NCI-H1436 treated with DMSO at 0.1 percent for 48 hours (cell line): ENCODE results near the gene SEC14L1.

Experiments used
- DNase-seq: peaks from one replicate; lab custom pipeline; 2025; lab: John Stamatoyannopoulos, UW

The SEC14L1 gene

GRCh38 chr17:77163001-77163400 lies 22.2 kb downstream of the SEC14L1 start:
- DNase-seq: no peak

- DNase-seq: no peak
Observed at GRCh38 chr17:77163511-77164280, 22.9 kb downstream of the SEC14L1 start.

- no peak for DNase-seq
Observed at GRCh38 chr17:77164483-77165091, 23.8 kb downstream of the SEC14L1 start.

GRCh38 chr17:77165577-77165976 lies 24.8 kb downstream of the SEC14L1 start:
- DNase-seq: no peak

GRCh38 chr17:77167472-77168306 lies 26.9 kb downstream of the SEC14L1 start:
- no peak for DNase-seq

- no peak for DNase-seq
Observed at GRCh38 chr17:77173104-77173503, 32.3 kb downstream of the SEC14L1 start.

- DNase-seq: no peak
Observed at GRCh38 chr17:77174928-77175661, 34.3 kb downstream of the SEC14L1 start.

GRCh38 chr17:77177002-77177741 lies 36.4 kb downstream of the SEC14L1 start:
- no peak for DNase-seq

- DNase-seq: no peak
Observed at GRCh38 chr17:77178050-77178449, 37.3 kb downstream of the SEC14L1 start.

- DNase-seq: no peak
Observed at GRCh38 chr17:77178563-77178962, 37.8 kb downstream of the SEC14L1 start.

- no peak for DNase-seq
Observed at GRCh38 chr17:77180503-77181357, 40.0 kb downstream of the SEC14L1 start.

- DNase-seq: no peak
Observed at GRCh38 chr17:77182205-77183172, 41.7 kb downstream of the SEC14L1 start.

GRCh38 chr17:77184474-77184873 lies 43.7 kb downstream of the SEC14L1 start:
- DNase-seq: no peak

GRCh38 chr17:77185137-77185536 lies 44.4 kb downstream of the SEC14L1 start:
- DNase-seq: no peak

- DNase-seq: no peak
Observed at GRCh38 chr17:77186141-77186604, 45.4 kb downstream of the SEC14L1 start.

GRCh38 chr17:77188084-77189066 lies 47.6 kb downstream of the SEC14L1 start:
- no peak for DNase-seq

- DNase-seq: no peak
Observed at GRCh38 chr17:77189148-77189547, 48.4 kb downstream of the SEC14L1 start.

- DNase-seq: no peak
Observed at GRCh38 chr17:77190576-77190975, 49.8 kb downstream of the SEC14L1 start.
